ENCODE measurements around the gene ICOSLG. TPM values are rescaled to one million over a fixed set of nuclear protein-coding genes. Genes with fewer than 3 reads are reported as not detected.

ICOSLG gene
- total RNA-seq, 1 donor, result not detected

GRCh38 chr21:44282370-44282769, 41.6 kb upstream of the ICOSLG start:
- no peak for DNase-seq (ENCODE audit: insufficient read length, low spot score, missing footprints)
- Histone ChIP-seq H2AFZ (ENCODE audit: low read length) (no peak overlapping the region), H3K36me3 (ENCODE audit: insufficient read depth, low read length) (no peaks in the 10 kb centered on the region), H4K20me1 (ENCODE audit: insufficient read depth, low read length) (no peaks in the 10 kb centered on the region), H3K4me1 (ENCODE audit: insufficient read depth, low read length) (peaks cover 3% of the 10 kb centered on the region), H3K79me2 (ENCODE audit: insufficient read depth, low read length) (no peaks in the 10 kb centered on the region), H3K27me3 (ENCODE audit: insufficient read depth, low read length) (no peaks in the 10 kb centered on the region), H3K27ac (ENCODE audit: low read depth, low read length) (no peak overlapping the region), H3K9me3 (ENCODE audit: low read depth, low read length) (no peaks in the 10 kb centered on the region), H3K4me3 (ENCODE audit: insufficient read depth, low read length) (no peak overlapping the region), H3K4me2 (ENCODE audit: insufficient read depth, low read length) (no peak overlapping the region)
- no peak for TF ChIP-seq CTCF (IDR thresholded peaks at IDR 0.05; ENCODE audit: extremely low read depth, low read depth, low read length)

- no peak for DNase-seq (ENCODE audit: insufficient read length, low spot score, missing footprints)
- H3K9me3 ChIP-seq (ENCODE audit: low read depth, low read length), result no peaks in the 10 kb centered on the region
- no peaks in the 10 kb centered on the region for H3K79me2 ChIP-seq (ENCODE audit: insufficient read depth, low read length)
- peaks cover 3% of the 10 kb centered on the region for H3K4me1 ChIP-seq (ENCODE audit: insufficient read depth, low read length)
- no peak overlapping the region for H2AFZ ChIP-seq (ENCODE audit: low read length)
- no peak overlapping the region for H3K4me3 ChIP-seq (ENCODE audit: insufficient read depth, low read length)
- no peaks in the 10 kb centered on the region for H4K20me1 ChIP-seq (ENCODE audit: insufficient read depth, low read length)
- no peak for TF ChIP-seq CTCF (IDR thresholded peaks at IDR 0.05; ENCODE audit: extremely low read depth, low read depth, low read length)
- no peaks in the 10 kb centered on the region for H3K36me3 ChIP-seq (ENCODE audit: insufficient read depth, low read length)
- no peak overlapping the region for H3K4me2 ChIP-seq (ENCODE audit: insufficient read depth, low read length)
- H3K27ac ChIP-seq (ENCODE audit: low read depth, low read length), result no peak overlapping the region
- no peaks in the 10 kb centered on the region for H3K27me3 ChIP-seq (ENCODE audit: insufficient read depth, low read length)
Observed at GRCh38 chr21:44281801-44282200, 41.1 kb upstream of the ICOSLG start.

- Histone ChIP-seq H3K4me3 (ENCODE audit: insufficient read depth, low read length) (no peak overlapping the region), H3K9me3 (ENCODE audit: low read depth, low read length) (no peaks in the 10 kb centered on the region), H3K4me1 (ENCODE audit: insufficient read depth, low read length) (no peaks in the 10 kb centered on the region), H3K4me2 (ENCODE audit: insufficient read depth, low read length) (no peak overlapping the region), H4K20me1 (ENCODE audit: insufficient read depth, low read length) (no peaks in the 10 kb centered on the region), H3K27me3 (ENCODE audit: insufficient read depth, low read length) (no peaks in the 10 kb centered on the region), H3K79me2 (ENCODE audit: insufficient read depth, low read length) (no peaks in the 10 kb centered on the region), H3K36me3 (ENCODE audit: insufficient read depth, low read length) (no peaks in the 10 kb centered on the region), H3K27ac (ENCODE audit: low read depth, low read length) (no peak overlapping the region), H2AFZ (ENCODE audit: low read length) (no peak overlapping the region)
- TF ChIP-seq CTCF (IDR thresholded peaks at IDR 0.05; ENCODE audit: extremely low read depth, low read depth, low read length), result no peak
- no peak for DNase-seq (ENCODE audit: insufficient read length, low spot score, missing footprints)
Observed at GRCh38 chr21:44279354-44280260, 38.9 kb upstream of the ICOSLG start.

- H3K4me1 ChIP-seq (ENCODE audit: insufficient read depth, low read length), result no peaks in the 10 kb centered on the region
- no peak for TF ChIP-seq CTCF (IDR thresholded peaks at IDR 0.05; ENCODE audit: extremely low read depth, low read depth, low read length)
Observed at GRCh38 chr21:44275041-44275440, 34.3 kb upstream of the ICOSLG start.

More at GRCh38 chr21:44275041-44275440, 34.3 kb upstream of the ICOSLG start:
- H3K4me3 ChIP-seq (ENCODE audit: insufficient read depth, low read length), result no peak overlapping the region
- no peaks in the 10 kb centered on the region for H4K20me1 ChIP-seq (ENCODE audit: insufficient read depth, low read length)
- peaks cover 5% of the 10 kb centered on the region for H3K27me3 ChIP-seq (ENCODE audit: insufficient read depth, low read length)
- no peak overlapping the region for H3K27ac ChIP-seq (ENCODE audit: low read depth, low read length)
- H3K9me3 ChIP-seq (ENCODE audit: low read depth, low read length), result no peaks in the 10 kb centered on the region
- H3K36me3 ChIP-seq (ENCODE audit: insufficient read depth, low read length), result no peaks in the 10 kb centered on the region
- DNase-seq (ENCODE audit: insufficient read length, low spot score, missing footprints), result no peak
- no peak overlapping the region for H2AFZ ChIP-seq (ENCODE audit: low read length)
- H3K79me2 ChIP-seq (ENCODE audit: insufficient read depth, low read length), result no peaks in the 10 kb centered on the region
- H3K4me2 ChIP-seq (ENCODE audit: insufficient read depth, low read length), result no peak overlapping the region
